Mesodermal cell (in vitro differentiated cells): ENCODE measurements around the gene POLG2.
"Not testable (repeated sequence)": the region's sequence is repeated elsewhere in the genome, so short reads cannot be mapped to it uniquely, and the experiment has no call there.

ENCODE experiments used
- H3K27ac ChIP-seq: 2 replicates; pipeline ENCODE4 v1.7.0; 2013; ENCODE audit warnings: mild to moderate bottlenecking, low read depth, low read length, moderate library complexity; ENCODE audit not compliant: severe bottlenecking
- H3K36me3 ChIP-seq: 2 replicates; pipeline ENCODE4 v1.7.1; 2013; ENCODE audit warnings: mild to moderate bottlenecking, low read length, moderate library complexity; ENCODE audit not compliant: control insufficient read depth, insufficient read depth
- H3K4me1 ChIP-seq: one replicate; pipeline ENCODE4 v1.7.1; 2013; ENCODE audit warnings: mild to moderate bottlenecking, low read length; ENCODE audit not compliant: insufficient read depth, control insufficient read depth, poor library complexity, severe bottlenecking
- H3K4me3 ChIP-seq: 2 replicates; pipeline ENCODE4 v1.7.0; 2013; ENCODE audit warnings: low read length, control low read depth, mild to moderate bottlenecking; ENCODE audit not compliant: insufficient read depth, poor library complexity, severe bottlenecking; ENCODE audit errors: extremely low read depth
- H3K9me3 ChIP-seq: 2 replicates; pipeline ENCODE4 v1.7.1; 2013; ENCODE audit warnings: mild to moderate bottlenecking, low read length, moderate library complexity; ENCODE audit not compliant: control insufficient read depth
- WGBS, 2 experiments: methylation state at CpG; one replicate each; pipeline ENCODE4 v1.1.5; 2013; ENCODE audit warnings: missing lambda C conversion rate in 2 of 2; ENCODE audit not compliant: insufficient coverage in 2 of 2; 5-methylcytosine and 5-hydroxymethylcytosine counted together

POLG2 gene

DNA sequence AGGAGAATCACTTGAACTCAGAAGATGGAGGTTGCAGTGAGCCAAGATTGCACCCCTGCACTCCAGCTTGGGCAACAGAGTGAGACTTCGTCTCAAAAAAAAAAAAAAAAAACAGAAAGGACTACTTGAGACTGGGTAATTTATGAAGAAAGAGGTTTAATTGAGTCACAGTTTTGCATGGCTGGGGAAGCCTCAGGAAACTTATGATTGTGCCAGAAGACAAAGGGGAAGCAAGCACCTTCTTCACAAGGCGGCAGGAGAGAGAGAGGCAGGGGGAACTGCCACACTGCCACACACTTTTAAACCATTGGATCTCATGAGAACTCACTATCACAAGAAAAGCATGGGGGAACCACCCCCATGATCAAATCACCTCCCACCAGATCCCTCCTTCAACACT, 56.9 kb downstream of the POLG2 start:
- 67 to 100% methylated on average over 1 of the region's 2 CpGs for WGBS, 2 experiments
- Histone ChIP-seq H3K27ac (no peak overlapping the region), H3K4me1 (no peaks in the 10 kb centered on the region), H3K9me3 (peaks cover 32% of the 10 kb centered on the region), H3K4me3 (no peak overlapping the region), H3K36me3 (no peaks in the 10 kb centered on the region)

DNA sequence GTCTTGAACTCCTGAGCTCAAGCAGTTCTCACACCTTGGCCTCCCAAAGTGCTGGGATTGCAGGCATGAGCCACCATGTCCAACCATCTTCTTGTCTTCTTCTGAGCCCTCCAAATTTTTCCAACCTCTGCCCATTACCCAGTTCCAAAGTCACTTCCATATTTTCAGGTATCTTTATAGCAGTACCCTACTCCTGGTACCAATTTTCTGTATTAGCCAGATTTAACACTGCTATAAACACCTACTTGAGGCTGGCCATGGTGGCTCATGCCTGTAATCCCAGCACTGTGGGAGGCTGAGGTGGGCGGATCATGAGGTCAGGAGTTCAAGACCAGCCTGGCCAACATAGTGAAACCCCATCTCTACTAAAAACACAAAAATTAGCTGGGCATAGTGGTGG, 57.3 kb downstream of the POLG2 start:
- not testable (repeated sequence) for H3K4me1 ChIP-seq, H3K36me3 ChIP-seq, H3K27ac ChIP-seq, H3K4me3 ChIP-seq
- no CpG with 5 or more reads among the region's 1 CpG for WGBS, 2 experiments
- peaks cover 36% of the 10 kb centered on the region for H3K9me3 ChIP-seq

- Histone ChIP-seq H3K9me3 (peaks cover 40% of the 10 kb centered on the region), H3K4me1 (no peaks in the 10 kb centered on the region), H3K36me3 (no peaks in the 10 kb centered on the region), H3K4me3 (no peak overlapping the region), H3K27ac (no peak overlapping the region)
- WGBS, 2 experiments = 76 to 87% methylated on average over 4 to 5 of the region's 5 CpGs
These were observed 58.8 kb downstream of the POLG2 start for GRCh38 chr17:64437944-64438525.

DNA sequence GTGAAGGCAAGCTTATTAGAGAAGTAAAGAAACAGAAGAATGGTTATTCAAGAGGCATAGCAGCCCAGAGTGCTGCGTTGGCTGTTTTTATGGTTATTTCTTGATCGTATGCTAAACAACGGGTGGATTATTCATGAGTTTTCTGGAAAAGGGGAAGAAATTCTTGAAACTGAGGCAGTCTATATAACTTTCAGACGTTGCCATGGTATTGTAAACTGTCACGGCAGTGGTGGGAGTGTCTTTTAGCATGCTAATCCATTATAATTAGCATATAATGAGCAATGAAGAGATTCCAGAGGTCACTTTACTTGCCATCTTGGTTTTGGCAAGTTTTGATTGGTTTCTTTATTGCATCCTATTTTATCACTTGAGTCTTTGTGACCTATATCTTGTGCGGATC, 65.3 kb downstream of the POLG2 start:
- H3K4me1 ChIP-seq = no peaks in the 10 kb centered on the region
- no peak overlapping the region for H3K27ac ChIP-seq
- H3K4me3 ChIP-seq = no peak overlapping the region
- 88 to 100% methylated on average over 4 of the region's 6 CpGs for WGBS, 2 experiments
- H3K36me3 ChIP-seq = no peaks in the 10 kb centered on the region
- peaks cover 12% of the 10 kb centered on the region for H3K9me3 ChIP-seq

DNA sequence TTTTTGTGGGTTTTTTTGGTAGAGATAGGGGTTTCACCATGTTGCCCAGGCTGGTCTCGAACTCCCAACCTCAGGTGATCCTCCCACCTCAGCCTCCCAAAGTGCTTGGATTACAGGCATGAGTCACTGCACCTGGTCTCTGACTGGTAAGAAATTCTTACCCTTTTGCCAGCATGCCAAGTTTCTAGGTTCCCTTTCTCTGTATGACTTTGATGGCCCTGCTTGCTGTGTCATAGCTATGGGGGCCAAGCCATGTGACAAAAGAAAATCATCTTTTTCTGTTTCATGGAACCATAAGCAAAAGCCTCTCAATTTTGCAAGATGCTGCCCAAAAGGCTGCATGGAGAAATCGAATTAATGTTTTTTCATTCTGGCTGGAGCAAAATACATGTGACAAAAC, 66.8 kb downstream of the POLG2 start:
- H3K4me3 ChIP-seq, H3K9me3 ChIP-seq, H3K27ac ChIP-seq, H3K4me1 ChIP-seq, H3K36me3 ChIP-seq: not testable (repeated sequence)
- 84 to 89% methylated on average over 2 of the region's 2 CpGs for WGBS, 2 experiments

DNA sequence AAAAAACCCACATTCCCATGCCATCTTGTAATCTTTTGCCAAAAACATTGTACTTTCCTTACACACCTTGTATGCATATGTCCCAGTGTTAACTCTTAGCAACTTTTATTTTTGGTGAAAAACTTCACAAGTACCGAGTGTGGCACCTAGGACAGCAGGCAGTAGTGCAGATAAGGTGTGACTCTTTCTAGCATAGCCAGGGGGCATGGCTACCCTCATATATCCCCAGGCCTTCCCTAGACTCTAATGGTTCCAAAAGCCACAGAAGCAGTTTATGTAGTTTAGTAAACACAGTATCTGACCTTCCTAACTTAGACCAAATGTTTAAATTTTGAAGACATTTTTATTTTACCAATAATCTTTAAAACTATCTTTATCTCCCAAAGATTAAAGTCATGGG, 68.4 kb downstream of the POLG2 start:
- Histone ChIP-seq H3K4me1 (no peaks in the 10 kb centered on the region), H3K27ac (no peak overlapping the region), H3K36me3 (no peaks in the 10 kb centered on the region), H3K4me3 (no peak overlapping the region), H3K9me3 (no peaks in the 10 kb centered on the region)
- 57% methylated on average over 1 of the region's 1 CpG; no CpG with 5 or more reads in 1 of the 2 experiments for WGBS, 2 experiments
